Amygdala (tissue), 56 donors: Measurements from ENCODE around the gene BNIP3.

Experiments
- DNase-seq, 56 donors: peaks; one replicate each; lab custom pipeline; 2025; lab: John Stamatoyannopoulos, UW

The BNIP3 gene

DNA sequence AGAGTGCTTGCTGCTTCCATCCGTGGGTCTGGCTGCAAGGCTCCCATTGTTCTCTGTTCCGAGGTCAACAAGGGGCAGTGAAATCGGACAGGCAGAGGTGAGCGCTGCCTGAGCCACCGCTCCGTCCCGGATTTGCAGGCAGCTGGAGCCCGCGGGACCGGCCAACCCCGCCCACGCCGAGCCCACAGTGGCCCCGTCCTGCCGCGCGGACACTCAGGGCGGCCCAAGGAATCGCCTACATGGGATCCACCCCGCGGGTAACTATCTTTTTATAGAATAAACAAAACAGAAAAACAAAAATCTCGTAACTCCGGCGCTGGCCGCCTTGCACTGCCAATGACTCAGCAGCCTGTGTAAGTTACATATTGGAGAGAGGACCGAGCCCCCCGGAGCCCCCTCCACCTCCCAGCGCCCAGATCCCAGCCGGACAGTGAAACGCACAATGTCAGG, 1.9 kb downstream of the BNIP3 start:
- DNase-seq, result peak in 3 of 56 donors; percentile 25 to 44 (median 42)

DNA sequence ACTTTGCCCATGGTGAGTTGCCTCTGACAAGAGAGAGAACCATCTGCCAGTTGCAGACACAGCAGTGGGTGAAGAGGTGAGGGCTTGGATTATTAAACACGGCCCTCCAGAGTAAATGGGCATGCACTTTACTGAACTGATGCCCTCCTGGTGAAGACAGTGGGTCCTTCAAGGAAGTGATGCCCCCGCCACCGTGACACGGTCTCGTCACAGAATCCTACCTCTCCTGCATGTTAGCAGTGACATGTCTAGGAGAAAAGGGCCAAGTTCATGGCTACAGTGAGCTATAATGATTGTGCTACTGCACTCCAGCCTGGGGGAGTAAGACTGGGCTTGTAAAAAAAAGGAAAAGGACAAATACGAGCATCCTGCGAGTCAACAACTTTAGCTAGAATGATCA, 2.4 kb downstream of the BNIP3 start:
- no peak for DNase-seq

DNA sequence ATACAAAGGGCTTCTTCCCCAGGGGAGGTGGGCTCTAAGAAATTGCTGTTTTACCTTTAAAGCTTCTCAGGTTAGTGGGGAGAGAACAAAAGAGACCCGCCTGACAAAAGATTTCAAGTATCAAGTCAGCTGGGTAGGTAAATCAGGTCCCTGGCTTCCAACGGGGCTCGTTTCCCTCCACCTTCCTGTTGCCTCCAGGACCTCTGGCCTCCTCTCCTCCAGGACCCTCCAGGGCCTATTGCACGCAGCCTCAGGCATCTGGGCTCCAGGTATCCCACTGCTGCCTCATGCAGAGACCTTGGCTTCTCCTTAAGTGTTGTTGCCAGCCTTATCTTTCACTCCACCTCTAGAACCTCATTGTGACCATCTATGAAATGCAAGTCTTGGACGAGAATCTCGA, 2.9 kb downstream of the BNIP3 start:
- no peak for DNase-seq

DNA sequence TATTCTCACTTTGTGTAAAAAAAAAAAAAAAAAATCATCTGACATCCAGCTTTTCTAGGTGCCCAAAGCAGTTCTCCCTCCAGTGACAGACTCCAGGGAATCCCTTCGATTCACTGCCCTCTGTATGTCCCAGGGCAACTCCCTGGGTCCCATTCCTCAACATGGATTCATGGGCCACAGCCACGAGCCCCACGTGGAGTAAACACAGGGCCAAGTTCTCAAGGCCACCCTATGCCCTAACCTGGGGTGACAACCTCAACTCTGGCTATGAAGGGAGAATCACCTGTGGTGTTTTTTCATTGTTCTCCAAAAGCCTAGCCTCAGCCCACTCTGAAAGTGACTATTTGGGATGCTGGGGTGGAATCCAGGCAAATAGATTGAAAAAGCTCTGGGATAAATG, 3.4 kb downstream of the BNIP3 start:
- no peak for DNase-seq

DNA sequence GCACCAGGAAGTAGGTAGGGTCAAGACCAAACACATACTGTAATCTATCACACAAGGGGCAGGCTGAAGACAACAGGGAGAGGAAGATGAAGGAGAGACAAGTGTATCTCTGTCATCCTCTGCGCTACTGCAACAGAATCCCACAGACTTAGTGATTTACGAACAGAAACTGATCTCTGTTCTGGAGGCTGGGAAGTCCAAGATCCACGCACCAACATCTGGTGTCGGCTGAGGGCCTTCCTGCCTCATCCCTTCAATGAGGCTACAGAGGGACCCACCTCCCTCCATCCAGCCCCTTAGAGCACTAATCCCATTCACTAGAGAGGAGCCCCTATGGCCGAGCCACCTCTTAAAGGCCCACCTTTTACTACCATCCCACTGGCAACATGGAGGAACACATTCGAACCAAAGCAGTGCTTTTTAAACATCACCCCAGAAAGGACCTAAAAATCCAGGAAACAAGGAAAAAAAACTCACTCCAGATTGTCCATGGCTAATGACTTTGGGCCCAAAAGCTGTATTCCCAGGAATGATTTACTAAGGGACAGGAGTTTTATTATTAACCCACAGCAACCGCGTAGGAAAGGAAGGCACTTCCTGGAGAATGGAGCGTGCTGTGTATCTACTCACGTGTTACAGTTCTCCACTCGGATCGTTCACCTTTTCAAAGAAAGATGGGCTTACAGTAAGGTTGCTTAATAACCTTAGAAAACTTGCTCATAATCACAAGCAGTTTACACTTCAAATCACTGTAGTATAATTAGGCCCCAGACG, 4.2 kb downstream of the BNIP3 start:
- no peak for DNase-seq

DNA sequence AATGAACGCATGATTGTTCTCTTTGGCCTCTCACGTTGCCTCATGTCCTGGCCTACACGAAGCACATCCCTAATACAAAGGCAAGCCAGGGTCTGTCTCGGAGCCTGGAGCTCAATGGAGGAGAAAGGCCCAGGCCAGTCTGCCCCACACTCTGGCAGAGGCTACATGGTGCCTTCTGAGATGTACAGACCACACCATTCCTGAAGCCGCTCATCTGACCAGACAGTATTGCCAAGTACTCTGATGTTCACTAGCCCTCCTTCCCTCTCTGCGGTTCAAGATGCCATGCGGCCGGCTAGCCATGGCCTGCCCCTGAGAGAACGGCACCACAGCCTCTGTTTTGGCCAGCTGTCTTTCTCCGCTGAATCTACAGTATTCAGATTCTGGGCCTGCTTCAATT, 5.9 kb downstream of the BNIP3 start:
- no peak for DNase-seq

DNA sequence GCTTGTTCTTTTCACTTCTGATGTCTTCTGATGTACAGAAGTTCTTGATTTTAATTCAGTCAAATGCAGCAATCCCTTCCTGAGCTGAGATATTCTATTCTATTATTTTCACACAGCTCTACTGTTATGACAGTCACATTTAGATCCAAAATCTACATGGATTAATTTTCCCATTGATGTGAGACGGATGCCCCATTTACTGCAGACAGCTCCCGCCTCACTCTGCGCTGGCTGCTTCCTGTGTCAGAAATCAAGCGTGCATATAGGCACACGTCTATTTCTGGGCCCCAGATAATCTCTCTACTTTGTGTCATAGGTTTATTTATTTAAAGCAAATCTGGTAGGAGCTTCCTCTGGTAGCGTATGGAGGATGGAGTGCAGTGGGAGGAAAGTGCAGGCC, 6.7 kb downstream of the BNIP3 start:
- no peak for DNase-seq

DNA sequence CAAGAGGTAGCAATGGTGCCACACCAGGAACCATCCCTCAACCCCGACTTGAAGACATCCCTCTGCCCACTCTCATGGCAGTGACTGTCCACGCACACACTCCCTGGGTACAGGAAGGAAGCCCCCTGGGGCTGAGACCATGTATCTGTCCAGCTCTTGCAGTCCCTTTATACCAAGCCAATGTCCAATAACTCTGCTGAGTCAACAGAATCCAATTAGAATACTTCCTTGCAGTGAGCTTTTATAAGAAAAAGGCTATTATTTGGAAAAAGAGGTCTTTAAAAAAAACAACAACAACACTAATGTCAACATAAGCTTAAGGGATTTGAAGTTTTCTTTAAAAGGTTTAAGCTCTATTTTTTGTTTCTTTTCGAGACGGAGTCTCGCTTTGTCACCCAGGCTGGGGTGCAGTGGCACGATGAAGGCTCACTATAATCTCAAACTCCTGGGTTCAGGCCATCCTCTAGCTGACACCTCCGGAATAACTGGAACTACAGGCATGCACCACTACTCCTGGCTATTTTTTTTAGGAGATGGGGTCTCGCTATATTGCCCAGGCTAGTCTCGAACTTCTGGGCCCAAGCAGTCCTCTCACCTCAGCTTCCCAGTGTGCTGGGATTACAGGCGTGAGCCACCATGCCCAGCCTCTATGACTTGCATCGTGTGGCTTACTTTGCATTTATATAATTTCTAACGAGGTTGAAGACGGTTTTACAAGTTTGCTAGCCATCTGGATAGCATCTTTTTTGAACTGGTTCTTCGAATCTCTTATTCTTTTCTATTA, 7.5 kb downstream of the BNIP3 start:
- DNase-seq, result no peak

DNA sequence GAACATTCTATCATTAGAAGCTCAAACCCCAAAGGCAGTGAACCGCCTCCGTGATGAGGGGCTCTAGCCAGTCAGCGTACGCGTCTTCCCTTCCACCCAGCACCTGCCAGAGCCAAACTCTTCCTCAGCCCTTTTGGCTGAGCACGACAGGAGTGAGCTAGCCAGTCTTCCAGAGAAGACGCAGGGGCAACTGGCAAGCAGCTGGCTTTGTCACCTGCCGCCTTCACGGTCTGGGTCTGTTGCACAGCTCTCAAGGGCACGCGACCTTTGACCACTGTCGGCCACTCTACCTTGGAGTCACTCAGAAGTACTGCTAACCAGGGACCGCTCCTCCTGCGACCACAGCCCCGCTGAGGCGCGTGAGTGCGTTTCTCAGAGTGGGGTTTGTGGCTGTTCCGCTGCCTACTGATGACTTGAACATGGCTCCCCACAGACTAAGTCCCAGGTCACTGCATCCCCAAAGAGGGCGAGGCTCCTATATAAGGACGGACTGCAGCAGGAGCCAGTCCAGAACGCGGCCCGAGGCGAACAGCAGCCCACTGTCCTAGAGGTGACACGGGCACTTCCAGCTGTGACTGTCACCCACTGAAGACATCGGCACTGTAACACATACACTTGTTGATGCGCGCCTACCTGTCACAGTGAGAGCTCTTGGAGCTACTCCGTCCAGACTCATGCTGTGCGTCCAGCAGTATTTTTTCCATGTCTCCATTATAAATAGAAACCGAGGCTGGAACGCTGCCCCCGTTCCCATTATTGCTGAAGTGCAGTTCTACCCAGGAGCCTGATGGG, 8.4 kb downstream of the BNIP3 start:
- no peak for DNase-seq

DNA sequence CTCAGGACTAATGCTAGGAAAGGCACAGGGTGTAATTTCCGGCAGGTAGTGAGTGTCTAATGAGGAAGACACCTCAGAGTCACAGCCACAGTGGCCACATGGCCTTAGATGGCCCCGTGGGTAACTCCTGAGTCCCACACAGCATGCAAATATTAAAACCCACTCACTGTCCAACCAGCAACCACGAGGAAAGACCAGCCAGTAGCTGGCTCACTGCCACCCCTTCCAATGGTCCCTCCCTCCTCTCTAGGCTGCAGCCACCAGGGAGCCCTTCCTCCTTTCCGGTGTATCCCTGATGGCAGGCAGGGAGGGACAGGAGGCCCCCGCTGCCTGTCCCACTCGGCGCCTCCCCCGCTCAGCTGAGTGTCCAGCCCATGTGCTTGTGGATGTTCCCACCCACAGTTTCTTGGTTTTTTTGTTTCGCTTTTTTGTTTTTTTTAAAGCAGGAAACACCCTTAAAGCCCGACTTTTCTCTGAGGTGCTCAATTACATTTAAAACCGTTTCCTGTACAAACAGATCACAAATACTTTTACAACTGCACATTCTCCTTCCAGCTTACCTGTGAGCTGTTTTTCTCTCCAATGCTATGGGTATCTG, 9.2 kb downstream of the BNIP3 start:
- peak in 14 of 56 donors; percentile 19 to 53 (median 42) for DNase-seq

DNA sequence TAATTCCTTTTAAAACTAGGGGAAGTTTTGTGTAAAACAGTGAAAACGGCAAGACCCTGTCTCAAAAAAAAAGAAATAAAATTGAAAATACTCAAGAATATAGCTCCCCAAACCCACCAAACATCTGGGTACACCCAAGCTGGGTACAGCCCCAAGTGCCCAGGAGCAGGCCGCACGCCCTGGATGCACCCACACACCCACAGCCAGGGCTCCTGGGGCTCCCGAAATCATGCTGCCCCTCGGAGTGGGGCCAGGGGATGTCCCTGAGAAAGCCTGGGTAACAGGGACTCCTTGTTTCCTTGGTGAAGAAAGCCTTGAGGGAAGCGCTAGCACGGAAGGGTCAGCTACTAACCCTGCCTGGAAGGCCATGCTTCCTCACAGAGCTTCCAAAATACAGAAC, 10.1 kb downstream of the BNIP3 start:
- DNase-seq, result no peak

DNA sequence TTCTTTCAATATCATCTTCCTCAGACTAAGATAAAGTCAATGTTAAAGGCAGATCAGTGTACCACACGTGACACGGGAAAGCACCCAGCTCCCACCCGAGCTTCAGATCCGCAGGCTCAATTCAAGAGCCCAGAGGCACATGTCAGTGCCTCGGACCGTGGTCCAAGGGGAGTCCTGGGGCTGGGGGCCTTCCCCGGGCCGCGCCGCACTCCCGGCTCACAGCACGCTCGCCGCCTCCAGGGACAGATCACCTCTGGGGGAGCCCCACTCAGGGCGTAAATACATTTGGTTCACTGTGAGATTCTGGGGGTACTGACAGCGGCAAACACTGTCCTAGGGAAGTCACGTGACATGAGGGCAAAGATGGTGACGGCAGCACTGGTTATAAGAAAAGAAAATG, 10.8 kb downstream of the BNIP3 start:
- DNase-seq, result no peak

DNA sequence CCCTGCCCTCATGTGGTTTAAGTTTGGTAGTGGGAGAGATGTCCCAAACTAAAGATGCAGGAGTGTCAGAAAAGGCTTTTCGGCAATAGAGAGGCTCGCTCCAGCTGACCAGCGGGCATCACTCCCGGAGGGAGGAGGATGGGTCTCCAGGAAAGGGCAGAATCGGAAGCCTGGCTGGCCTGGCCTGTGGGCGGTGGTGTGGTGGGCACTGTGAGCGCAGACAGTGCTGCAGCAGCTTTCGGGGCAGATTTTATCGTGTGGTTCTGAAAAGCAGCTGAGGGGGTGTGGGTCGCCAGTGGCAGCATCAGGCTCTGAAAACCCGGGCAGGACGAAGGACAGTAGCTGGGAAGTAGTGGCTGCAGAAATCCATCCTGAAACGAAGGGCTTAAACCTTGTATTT, 12.8 kb downstream of the BNIP3 start:
- no peak for DNase-seq

DNA sequence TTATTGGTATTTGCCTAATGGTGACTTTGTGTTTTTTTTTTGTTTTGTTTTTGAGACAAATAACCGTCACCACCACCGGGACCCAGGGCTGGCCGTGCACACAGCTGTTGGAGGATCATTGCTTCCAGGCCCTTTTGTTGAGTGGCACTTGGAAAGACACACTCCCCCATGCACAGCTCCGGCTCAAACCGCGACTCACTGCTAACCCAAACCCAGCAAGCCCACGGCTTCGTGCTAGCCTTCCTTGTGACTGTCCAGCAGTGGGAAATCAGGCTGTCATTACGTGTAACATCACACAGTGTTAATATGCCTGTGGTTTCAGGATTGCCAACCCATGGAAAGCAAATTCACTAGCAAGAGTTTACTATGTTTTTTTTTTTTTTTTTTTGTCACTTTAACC, 17.4 kb downstream of the BNIP3 start:
- no peak for DNase-seq

DNA sequence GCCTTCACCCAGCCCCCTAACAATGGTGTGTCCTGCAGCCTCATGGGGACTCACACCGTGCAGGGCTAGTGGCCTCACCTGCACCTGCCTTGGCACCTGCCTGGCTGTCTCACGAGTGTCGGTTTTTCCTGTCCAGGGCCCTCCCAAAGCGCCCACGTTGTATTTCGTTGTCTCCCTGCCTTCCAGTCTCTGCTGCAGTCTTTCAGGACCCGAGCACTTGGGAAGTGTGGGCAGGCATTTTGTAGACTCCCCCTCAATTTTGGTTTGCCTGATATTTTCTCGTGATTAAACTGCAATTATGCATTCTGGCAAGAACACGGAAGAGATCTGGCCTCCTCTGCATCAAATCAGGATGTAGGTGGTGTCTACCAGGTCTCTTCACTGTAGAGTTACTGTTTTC, 17.9 kb downstream of the BNIP3 start:
- no peak for DNase-seq

DNA sequence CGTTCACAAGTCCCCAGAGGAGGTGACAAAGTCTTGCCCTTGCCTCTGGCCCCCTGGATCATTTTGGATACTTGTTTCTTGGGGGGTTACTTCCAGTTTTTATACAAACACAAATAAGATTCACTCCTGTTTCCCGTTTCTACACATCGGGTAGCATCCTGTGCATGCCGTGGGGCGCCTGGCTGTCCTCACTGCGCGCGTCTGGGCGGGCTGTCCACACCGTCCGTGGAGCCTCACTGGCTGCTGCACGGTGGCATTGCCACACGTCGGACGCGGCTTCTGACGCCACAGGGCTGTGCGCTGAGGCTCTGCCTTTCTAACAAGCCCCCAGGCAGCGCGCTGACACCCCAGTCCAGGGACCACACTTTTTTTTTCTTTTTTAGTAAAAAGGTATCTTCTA, 18.4 kb downstream of the BNIP3 start:
- DNase-seq, result no peak

DNA sequence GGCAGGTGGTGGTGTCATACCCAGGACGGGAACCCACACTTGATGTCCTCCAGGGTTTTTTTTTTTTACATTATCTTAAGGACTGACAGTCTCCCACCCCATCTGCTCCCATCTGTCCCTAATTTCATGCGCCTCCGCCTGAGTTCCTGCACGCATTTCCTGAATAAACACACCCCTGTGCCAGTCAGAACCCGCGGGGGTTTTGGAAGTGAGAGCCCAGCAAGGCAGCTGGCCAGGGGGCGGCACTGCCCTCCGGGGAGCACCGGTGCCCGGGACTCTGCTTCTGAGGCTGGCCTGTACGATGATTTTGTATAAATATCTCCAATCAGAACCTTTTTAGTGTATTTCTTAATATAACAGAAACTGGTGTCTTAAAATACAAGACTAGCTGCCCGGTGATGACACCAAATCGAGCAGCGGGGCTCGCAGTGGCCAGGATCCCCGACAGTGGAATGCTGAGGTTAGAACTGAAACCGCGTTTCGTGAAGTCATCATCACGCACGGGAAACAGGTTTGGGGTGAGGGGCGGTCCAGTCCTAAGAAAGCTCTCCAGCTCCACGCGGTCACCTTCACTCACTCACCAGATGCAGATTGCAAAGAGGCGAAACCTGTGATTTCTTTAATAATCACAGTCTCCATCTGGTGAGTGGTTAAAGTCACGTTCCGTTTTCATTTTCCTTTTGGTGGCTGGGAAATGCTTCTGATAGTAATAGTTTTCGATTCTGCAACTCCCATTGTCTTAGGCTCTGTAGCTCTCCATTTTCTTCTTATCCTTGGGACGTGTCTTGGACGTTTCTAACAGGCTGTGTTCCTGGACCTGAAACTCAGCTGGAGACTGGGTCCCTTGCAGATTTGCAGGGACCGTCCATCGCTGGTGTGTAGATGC, 19.7 kb downstream of the BNIP3 start:
- DNase-seq, result peak in 12 of 56 donors; percentile 20 to 60 (median 40)

DNA sequence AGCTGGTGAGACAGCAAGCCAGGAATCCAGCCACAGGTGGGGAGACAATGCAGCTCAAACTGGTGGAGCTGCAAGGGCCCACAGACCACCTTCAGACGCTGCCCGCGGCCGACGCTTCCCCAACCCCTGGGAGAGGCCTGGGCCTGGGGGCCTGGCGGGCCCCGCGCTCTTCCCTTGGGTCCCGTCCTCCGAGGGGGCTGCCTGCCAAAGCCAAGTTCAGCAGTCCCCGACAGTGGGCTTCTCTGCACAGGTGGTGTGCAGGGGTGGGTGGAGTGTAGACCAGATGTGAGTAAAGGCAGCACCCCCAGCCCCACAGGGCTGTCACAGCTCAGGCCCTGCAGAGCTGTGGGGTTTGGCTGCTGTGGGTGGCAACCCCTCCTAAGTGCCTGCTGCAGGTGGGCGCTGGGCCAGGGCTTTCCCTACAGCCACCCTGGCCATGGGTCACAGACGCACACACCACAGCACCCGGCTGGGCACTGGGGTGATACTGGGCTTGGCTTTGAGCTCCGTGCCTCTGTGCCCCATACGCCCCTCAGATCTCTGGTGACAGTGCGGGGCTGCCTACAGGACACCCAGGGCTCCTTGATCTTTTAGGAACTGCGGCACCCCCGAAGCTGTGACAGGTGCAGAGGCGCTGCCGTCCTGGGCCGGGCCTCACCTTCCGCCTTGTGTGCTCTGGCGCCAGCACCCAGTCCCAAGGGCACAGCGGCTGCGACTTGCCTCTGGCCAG, 20.5 kb downstream of the BNIP3 start:
- no peak for DNase-seq

DNA sequence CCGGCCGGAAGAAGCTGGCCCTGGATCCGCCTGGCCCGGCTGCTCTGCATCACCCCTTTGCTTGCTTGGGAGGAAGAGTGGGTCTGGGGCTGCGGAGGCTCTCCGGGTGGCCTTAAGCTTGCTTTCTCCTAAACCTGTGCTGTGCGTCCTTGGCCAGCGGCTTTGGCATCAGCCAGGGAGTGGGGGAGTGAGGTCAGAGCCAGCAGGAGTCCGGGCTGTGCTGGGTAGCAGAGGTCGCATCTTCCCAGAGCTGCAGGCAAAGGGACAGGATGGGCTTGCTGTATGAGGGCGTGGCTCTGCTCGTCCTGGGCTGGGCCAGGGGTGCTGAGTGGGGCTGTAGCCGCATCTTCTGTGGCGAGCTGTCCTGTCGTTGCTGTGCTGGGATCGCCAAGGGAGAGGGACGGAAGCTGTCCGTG, 21.1 kb downstream of the BNIP3 start:
- DNase-seq, result no peak
